ENCODE results near the gene NDNF.

Gene NDNF

GRCh38 chr4:121014544-121014943, 57.8 kb downstream of the NDNF start:
- DNase-seq (ENCODE audit: low spot score) = no peak

GRCh38 chr4:121011780-121012340, 60.5 kb downstream of the NDNF start:
- DNase-seq (ENCODE audit: low spot score) = no peak

GRCh38 chr4:121011138-121011537, 61.2 kb downstream of the NDNF start:
- DNase-seq (ENCODE audit: low spot score) = no peak

- no peak for DNase-seq (ENCODE audit: low spot score)
Measured at GRCh38 chr4:121009578-121010478, 62.5 kb downstream of the NDNF start.

- DNase-seq (ENCODE audit: low spot score) = no peak
Measured at GRCh38 chr4:121007660-121008059, 64.7 kb downstream of the NDNF start.

DNA sequence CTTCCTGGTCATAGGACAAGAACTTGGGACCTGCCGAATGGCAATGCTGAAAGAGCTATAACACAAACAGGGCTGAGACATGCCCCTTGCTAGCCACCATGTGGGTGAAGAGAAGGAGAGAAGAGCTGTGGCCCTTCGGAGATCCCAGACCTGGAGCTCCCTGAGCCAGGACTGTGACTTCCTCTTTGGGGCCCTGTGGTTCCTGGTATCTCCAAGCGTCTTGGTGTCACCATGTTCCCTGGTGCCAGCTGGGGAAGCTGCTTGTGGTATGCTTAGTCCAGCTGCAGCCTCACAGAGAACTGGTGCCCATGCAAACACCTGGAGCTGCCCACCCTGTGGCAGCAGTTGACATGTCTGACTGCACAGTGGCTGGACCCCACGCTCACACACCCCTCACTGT, 68.5 kb downstream of the NDNF start:
- DNase-seq (ENCODE audit: low spot score) = no peak

- no peak for DNase-seq (ENCODE audit: low spot score)
Measured at GRCh38 chr4:120995266-120996010, 76.9 kb downstream of the NDNF start.

- no peak for DNase-seq (ENCODE audit: low spot score)
Measured at GRCh38 chr4:120994521-120994920, 77.8 kb downstream of the NDNF start.

DNA sequence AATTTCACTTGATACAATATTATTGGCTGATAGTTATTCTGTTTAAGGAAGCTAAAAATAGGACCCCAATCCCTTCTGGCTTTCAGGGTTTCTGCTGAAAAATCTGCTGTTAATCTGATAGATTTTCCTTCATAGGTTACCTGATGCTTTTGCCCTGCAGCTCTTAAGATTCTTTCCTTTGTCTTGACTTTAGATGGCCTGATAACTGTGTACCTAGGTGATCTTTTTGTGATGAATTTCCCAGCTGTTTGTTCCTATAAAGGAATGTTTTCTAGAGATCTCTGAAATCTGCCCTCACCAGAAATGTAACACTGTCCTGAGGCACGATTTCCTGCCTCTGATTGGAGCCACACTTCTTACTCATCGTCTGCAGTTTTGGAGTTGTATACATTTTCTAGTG, 80.5 kb downstream of the NDNF start:
- DNase-seq (ENCODE audit: low spot score) = no peak

DNA sequence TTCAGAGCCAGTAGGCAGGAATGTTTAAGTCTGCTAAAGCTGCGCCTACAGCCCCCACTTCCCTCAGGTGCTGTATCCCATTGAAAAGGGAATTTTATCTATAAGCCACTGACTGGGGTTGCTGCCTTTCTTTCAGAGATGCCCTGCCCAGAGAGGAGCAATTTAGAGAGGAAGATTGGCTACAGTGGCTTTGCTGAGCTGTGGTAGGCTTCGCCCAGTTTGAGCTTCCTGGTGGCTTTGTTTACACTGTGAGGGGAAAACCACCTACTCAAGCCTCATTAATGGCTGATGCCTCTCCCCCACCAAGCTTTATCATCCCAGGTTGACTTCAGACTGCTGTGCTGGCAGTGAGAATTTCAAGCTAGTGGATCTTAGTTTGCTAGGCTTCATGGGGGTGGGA, 82.1 kb downstream of the NDNF start:
- DNase-seq (ENCODE audit: low spot score) = no peak
